ENCODE data around the gene BTNL2. TPM values are rescaled to one million over a fixed set of nuclear protein-coding genes. Genes with fewer than 3 reads are reported as not detected.
"Not testable (repeated sequence)": the region's sequence is repeated elsewhere in the genome, so short reads cannot be mapped to it uniquely, and the experiment has no call there.

The BTNL2 gene
- polyA plus RNA-seq (ENCODE audit: insufficient read length), result 0.18 TPM

- no peak for DNase-seq (ENCODE audit: low read depth)
Observed at GRCh38 chr6:32406857-32407256, at the start of gene BTNL2. TSS of gene BTNL2 (minus strand) at chr6:32407181. CDS start at chr6:32407123, 58 bp downstream.

GRCh38 chr6:32449088-32449736 is 42.2 kb upstream of the BTNL2 start:
- no peak for DNase-seq (ENCODE audit: low read depth)

- no peak for DNase-seq (ENCODE audit: low read depth)
Observed at GRCh38 chr6:32447932-32448331, 41.0 kb upstream of the BTNL2 start.

GRCh38 chr6:32445321-32445854 is 38.4 kb upstream of the BTNL2 start:
- no peak for DNase-seq (ENCODE audit: low read depth)

GRCh38 chr6:32444433-32444832 is 37.5 kb upstream of the BTNL2 start:
- DNase-seq (ENCODE audit: low read depth), result no peak

- DNase-seq (ENCODE audit: low read depth), result no peak
Observed at GRCh38 chr6:32442977-32443552, 36.1 kb upstream of the BTNL2 start.

GRCh38 chr6:32442243-32442667 is 35.3 kb upstream of the BTNL2 start:
- DNase-seq (ENCODE audit: low read depth), result no peak

- DNase-seq (ENCODE audit: low read depth), result no peak
Observed at GRCh38 chr6:32439602-32440214, 32.7 kb upstream of the BTNL2 start, which contains the start of gene HLA-DRA. TSS of gene HLA-DRA (plus strand) at chr6:32439887. CDS start at chr6:32439951, 64 bp downstream.

- DNase-seq (ENCODE audit: low read depth), result no peak
Observed at GRCh38 chr6:32439139-32439538, 32.2 kb upstream of the BTNL2 start.

GRCh38 chr6:32436995-32437836 is 30.2 kb upstream of the BTNL2 start:
- DNase-seq (ENCODE audit: low read depth), result no peak

- DNase-seq (ENCODE audit: low read depth), result no peak
Observed at GRCh38 chr6:32436186-32436585, 29.2 kb upstream of the BTNL2 start.

GRCh38 chr6:32433950-32434349 is 27.0 kb upstream of the BTNL2 start:
- DNase-seq (ENCODE audit: low read depth), result not testable (repeated sequence)

GRCh38 chr6:32432050-32432450 is 25.1 kb upstream of the BTNL2 start:
- no peak for DNase-seq (ENCODE audit: low read depth)

- no peak for DNase-seq (ENCODE audit: low read depth)
Observed at GRCh38 chr6:32431142-32431541, 24.2 kb upstream of the BTNL2 start.

GRCh38 chr6:32430179-32430578 is 23.2 kb upstream of the BTNL2 start:
- DNase-seq (ENCODE audit: low read depth), result no peak

- no peak for DNase-seq (ENCODE audit: low read depth)
Observed at GRCh38 chr6:32427934-32428474, 21.0 kb upstream of the BTNL2 start.

- DNase-seq (ENCODE audit: low read depth), result no peak
Observed at GRCh38 chr6:32427218-32427617, 20.2 kb upstream of the BTNL2 start.

GRCh38 chr6:32426338-32426737 is 19.4 kb upstream of the BTNL2 start:
- no peak for DNase-seq (ENCODE audit: low read depth)

GRCh38 chr6:32424589-32425300 is 17.8 kb upstream of the BTNL2 start:
- no peak for DNase-seq (ENCODE audit: low read depth)

GRCh38 chr6:32416036-32416435 is 9.1 kb upstream of the BTNL2 start:
- DNase-seq (ENCODE audit: low read depth), result no peak

- no peak for DNase-seq (ENCODE audit: low read depth)
Observed at GRCh38 chr6:32415521-32416019, 8.6 kb upstream of the BTNL2 start.
